Measurements from ENCODE around the gene KCNAB1. TPM values are rescaled to one million over a fixed set of nuclear protein-coding genes. Genes with fewer than 3 reads are reported as not detected.

KCNAB1 gene
- total and polyA plus RNA-seq, 2 donors (not counting 3 experiments of a cell fraction or from before 2014, with no cell fraction given), result 0.21 TPM; not detected in 1

DNA sequence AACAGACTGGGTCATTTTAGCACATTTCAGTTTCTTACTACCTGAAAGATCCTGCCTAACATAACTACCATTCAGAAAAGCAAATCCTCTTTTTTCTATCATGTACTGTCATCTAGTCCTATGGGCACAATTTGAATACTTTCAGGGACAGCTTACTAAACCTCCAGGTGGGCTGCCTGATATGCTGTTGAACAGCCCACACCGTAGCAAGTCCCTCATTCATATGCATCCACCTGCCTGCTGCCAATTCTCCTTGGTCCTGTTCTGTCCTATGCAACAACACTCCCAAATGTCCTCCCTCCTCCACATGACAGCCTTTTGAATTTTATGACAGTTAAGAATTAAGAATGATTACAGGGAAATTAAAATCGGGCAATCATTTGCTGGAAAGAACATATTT lies 137.9 kb downstream of the KCNAB1 start:
- H2AFZ ChIP-seq (ENCODE audit: low read depth, low read length), result no peak overlapping the region
- no peak for FAIRE-seq
- intact Hi-C loops (cut with micrococcal nuclease) (no loop called here), dilution Hi-C loops (cut with MboI; ENCODE audit: extremely low pct_ligation_motif_present, low sequenced_read_pairs) (no loop called here)
- no peaks in the 10 kb centered on the region for H4K20me1 ChIP-seq (replicated peaks; ENCODE audit: control insufficient read depth, extremely low read depth, insufficient read depth, low read length)
- H3K27ac ChIP-seq (ENCODE audit: insufficient read depth, low read depth, low read length), result no peak overlapping the region
- H3K4me1 ChIP-seq (ENCODE audit: control insufficient read depth, extremely low read depth, insufficient read depth, low read length), result peaks cover 14% of the 10 kb centered on the region
- no peaks in the 10 kb centered on the region for H3K9me3 ChIP-seq (replicated peaks; ENCODE audit: control insufficient read depth, insufficient read depth, low read length)
- ChIA-PET POLR2A (no interaction called here), CTCF (interaction anchor here (0.7 kb wide), 1 partner anchor 192 kb away, joined by 3 read pairs; no protein-coding TSS in a partner anchor)
- H3K9ac ChIP-seq (replicated peaks; ENCODE audit: extremely low read depth, insufficient read depth, low read length), result no peak overlapping the region
- no peak overlapping the region for H3K4me3 ChIP-seq (replicated peaks in 1 of 3; ENCODE audit: insufficient read depth in 1 of 3, low read depth in 1 of 3, low read length in 3 of 3)
- H3K9me1 ChIP-seq (replicated peaks; ENCODE audit: control insufficient read depth, extremely low read depth, insufficient read depth, low read length), result no peaks in the 10 kb centered on the region
- H3K36me3 ChIP-seq (ENCODE audit: control insufficient read depth in 2 of 2, extremely low read depth in 1 of 2, insufficient read depth in 2 of 2, low read length in 2 of 2), result no peaks in the 10 kb centered on the region
- H3K4me2 ChIP-seq (ENCODE audit: insufficient read depth, low read length), result no peak overlapping the region
- DNase-seq (ENCODE audit: low read depth, low spot score), result no peak
- BruUV-seq (replicated peaks), result no TSS peak
- H3K27me3 ChIP-seq (ENCODE audit: control insufficient read depth in 2 of 2, insufficient read depth in 2 of 2, low read length in 2 of 2), result no peaks in the 10 kb centered on the region
- TF ChIP-seq, protein P1, sequence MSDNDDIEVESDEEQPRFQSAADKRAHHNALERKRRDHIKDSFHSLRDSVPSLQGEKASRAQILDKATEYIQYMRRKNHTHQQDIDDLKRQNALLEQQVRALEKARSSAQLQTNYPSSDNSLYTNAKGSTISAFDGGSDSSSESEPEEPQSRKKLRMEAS (IDR thresholded peaks at IDR 0.05; ENCODE audit: insufficient read depth, insufficient read length), result no peak
- no peaks in the 10 kb centered on the region for H3K79me2 ChIP-seq (ENCODE audit: control insufficient read depth, insufficient read depth, low read length)

DNA sequence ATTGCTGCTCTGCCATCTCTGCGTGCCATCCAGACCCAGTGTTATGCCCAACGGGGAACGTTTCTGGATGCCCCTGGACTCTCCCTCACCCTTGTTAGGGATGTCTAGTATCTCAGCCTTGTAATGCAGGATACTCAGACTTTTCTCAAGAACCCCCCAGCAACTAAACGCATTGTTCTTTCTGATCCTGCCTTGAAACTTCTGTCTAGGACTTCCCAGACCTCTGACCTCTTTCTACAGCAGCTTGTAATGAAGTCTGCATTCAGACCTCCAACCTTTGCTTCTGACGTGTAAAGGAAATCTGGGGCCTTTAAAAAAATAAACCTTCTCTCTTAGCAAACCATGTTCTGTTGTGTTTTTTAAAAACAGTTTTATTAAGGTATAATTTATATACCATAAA lies 139.5 kb downstream of the KCNAB1 start:
- H3K4me3 ChIP-seq (replicated peaks in 1 of 3; ENCODE audit: insufficient read depth in 1 of 3, low read depth in 1 of 3, low read length in 3 of 3), result no peak overlapping the region
- H3K27ac ChIP-seq (ENCODE audit: insufficient read depth, low read depth, low read length), result peak overlapping the region; percentile 56
- TF ChIP-seq JUN (IDR thresholded peaks at IDR 0.05; ENCODE audit: borderline replicate concordance, insufficient read depth, insufficient read length, low read depth), result no peak
- no peaks in the 10 kb centered on the region for H3K9me3 ChIP-seq (replicated peaks; ENCODE audit: control insufficient read depth, insufficient read depth, low read length)
- no peaks in the 10 kb centered on the region for H3K27me3 ChIP-seq (ENCODE audit: control insufficient read depth in 2 of 2, insufficient read depth in 2 of 2, low read length in 2 of 2)
- intact Hi-C loops (cut with micrococcal nuclease), result loop anchor here (1.0 to 2.0 kb wide), 2 partner anchors 41 to 49 kb away; no protein-coding TSS in a partner anchor
- peaks cover 14% of the 10 kb centered on the region for H3K4me1 ChIP-seq (ENCODE audit: control insufficient read depth, extremely low read depth, insufficient read depth, low read length)
- no peak overlapping the region for H3K9ac ChIP-seq (replicated peaks; ENCODE audit: extremely low read depth, insufficient read depth, low read length)
- H3K4me2 ChIP-seq (ENCODE audit: insufficient read depth, low read length), result no peak overlapping the region
- ChIA-PET POLR2A (no interaction called here), CTCF (interaction anchor here (1.1 to 1.5 kb wide), 5 partner anchors 13 to 86 kb away, joined by 3 to 4 read pairs (median 4); no protein-coding TSS in a partner anchor)
- H4K20me1 ChIP-seq (replicated peaks; ENCODE audit: control insufficient read depth, extremely low read depth, insufficient read depth, low read length), result no peaks in the 10 kb centered on the region
- peak; percentile 89 for FAIRE-seq
- no peaks in the 10 kb centered on the region for H3K36me3 ChIP-seq (ENCODE audit: control insufficient read depth in 2 of 2, extremely low read depth in 1 of 2, insufficient read depth in 2 of 2, low read length in 2 of 2)
- BruUV-seq (replicated peaks), result no TSS peak
- H3K9me1 ChIP-seq (replicated peaks; ENCODE audit: control insufficient read depth, extremely low read depth, insufficient read depth, low read length), result no peaks in the 10 kb centered on the region
- peak; percentile 87 for DNase-seq (ENCODE audit: low read depth, low spot score)
- peak overlapping the region; percentile 5 for H2AFZ ChIP-seq (ENCODE audit: low read depth, low read length)
- dilution Hi-C loops (cut with MboI; ENCODE audit: extremely low pct_ligation_motif_present, low sequenced_read_pairs), result no loop called here
- H3K79me2 ChIP-seq (ENCODE audit: control insufficient read depth, insufficient read depth, low read length), result no peaks in the 10 kb centered on the region

Data from endothelial cell of umbilical vein (primary cell).